ENCODE data around the gene POMGNT1. TPM values are rescaled to one million over a fixed set of nuclear protein-coding genes. Genes with fewer than 3 reads are reported as not detected.

Gene POMGNT1
- total and polyA plus RNA-seq, 2 of the 13 experiments (the other 11 are each of a cell fraction or from before 2014, with no cell fraction given): 33.9 to 46.8 TPM

DNA sequence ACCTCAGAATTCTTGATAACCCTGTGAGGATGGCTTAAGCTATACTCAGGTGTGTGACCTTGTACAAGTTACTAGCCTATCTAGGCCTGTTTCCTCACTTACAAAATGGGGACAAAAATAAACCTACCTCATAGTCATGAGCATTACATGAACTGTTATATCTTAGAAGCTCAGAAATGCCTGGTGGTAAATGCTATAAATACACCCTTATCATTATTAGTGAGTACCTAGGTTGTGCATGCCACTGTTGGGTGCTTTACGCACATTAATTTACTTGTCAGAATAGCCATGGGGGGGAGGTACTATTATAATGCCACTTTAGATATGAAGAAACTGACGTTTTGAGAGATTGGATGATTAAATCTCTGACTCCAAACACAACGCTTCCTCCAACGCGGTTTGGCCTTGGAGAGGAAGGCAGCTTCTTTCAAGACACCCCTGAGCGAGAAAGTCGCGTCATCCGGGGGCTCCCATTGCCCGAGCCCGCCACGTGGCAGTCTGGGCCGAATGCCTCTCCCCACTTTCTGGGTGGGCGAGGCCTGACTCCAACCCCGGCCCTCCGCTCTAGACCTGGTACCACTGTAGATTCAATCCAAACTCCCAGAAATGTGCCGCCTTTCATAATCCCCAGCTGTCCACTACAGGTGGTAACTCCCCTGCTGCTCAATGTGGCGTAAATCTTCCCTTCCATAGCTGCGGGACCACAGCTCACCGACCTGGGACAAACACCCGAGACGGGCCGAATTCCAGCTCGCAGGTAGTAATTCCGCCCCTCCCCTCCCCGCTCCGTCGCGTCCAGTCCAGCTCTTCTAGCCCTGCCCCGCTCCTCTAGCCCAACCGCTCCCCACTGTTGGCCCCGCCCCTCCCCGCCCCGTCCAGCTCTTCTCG, 48.6 kb upstream of the POMGNT1 start (continued):
- TF ChIP-seq SRSF9 (IDR thresholded peaks at IDR 0.05; ENCODE audit: borderline replicate concordance, insufficient read depth, low read depth, low read length, poor library complexity, severe bottlenecking) (no peak), HNRNPH1 (optimal IDR thresholded peaks at IDR 0.05; ENCODE audit: low read depth, low read length) (no peak), KAT2B (IDR thresholded peaks at IDR 0.05; ENCODE audit: borderline replicate concordance, low read depth, low read length) (no peak), FIP1L1 (IDR thresholded peaks at IDR 0.05; ENCODE audit: borderline replicate concordance, insufficient read depth, low read depth, low read length) (no peak), SMAD9 (CRISPR knock-in tag; IDR thresholded peaks at IDR 0.05) (0 out of 2 replicates have a peak, but pooled peaks have one; percentile 26), ZNF274 (CRISPR knock-in tag; IDR thresholded peaks at IDR 0.05) (0 out of 2 replicates have a peak, but pooled peaks have one; percentile 41), ZNF24 (IDR thresholded peaks at IDR 0.05) (no peak), ZNF44 (CRISPR knock-in tag; IDR thresholded peaks at IDR 0.05) (0 out of 2 replicates have a peak, but pooled peaks have one; percentile 51), ZNF572 (CRISPR knock-in tag; IDR thresholded peaks at IDR 0.05) (no peak), PHF21A (CRISPR knock-in tag; IDR thresholded peaks at IDR 0.05) (0 out of 2 replicates have a peak, but pooled peaks have one; percentile 15), ZNF362 (CRISPR knock-in tag; IDR thresholded peaks at IDR 0.05; ENCODE audit: borderline replicate concordance) (no peak), SNAPC2 (CRISPR knock-in tag; IDR thresholded peaks at IDR 0.05) (no peak), PCBP1 (IDR thresholded peaks at IDR 0.05; ENCODE audit: borderline replicate concordance, low read depth, low read length) (no peak), BHLHE40 (IDR thresholded peaks at IDR 0.05; ENCODE audit: low read length) (no peak), TIGD3 (CRISPR knock-in tag; IDR thresholded peaks at IDR 0.05; ENCODE audit: borderline replicate concordance) (no peak), ZNF644 (CRISPR knock-in tag; IDR thresholded peaks at IDR 0.05; ENCODE audit: low read depth) (no peak)
- TF ChIP-seq, protein P1, sequence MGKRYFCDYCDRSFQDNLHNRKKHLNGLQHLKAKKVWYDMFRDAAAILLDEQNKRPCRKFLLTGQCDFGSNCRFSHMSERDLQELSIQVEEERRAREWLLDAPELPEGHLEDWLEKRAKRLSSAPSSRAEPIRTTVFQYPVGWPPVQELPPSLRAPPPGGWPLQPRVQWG (CRISPR knock-in tag; IDR thresholded peaks at IDR 0.05; ENCODE audit: borderline replicate concordance, low read depth): no peak
- TF ChIP-seq, protein P2, sequence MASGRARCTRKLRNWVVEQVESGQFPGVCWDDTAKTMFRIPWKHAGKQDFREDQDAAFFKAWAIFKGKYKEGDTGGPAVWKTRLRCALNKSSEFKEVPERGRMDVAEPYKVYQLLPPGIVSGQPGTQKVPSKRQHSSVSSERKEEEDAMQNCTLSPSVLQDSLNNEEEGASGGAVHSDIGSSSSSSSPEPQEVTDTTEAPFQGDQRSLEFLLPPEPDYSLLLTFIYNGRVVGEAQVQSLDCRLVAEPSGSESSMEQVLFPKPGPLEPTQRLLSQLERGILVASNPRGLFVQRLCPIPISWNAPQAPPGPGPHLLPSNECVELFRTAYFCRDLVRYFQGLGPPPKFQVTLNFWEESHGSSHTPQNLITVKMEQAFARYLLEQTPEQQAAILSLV (CRISPR knock-in tag; IDR thresholded peaks at IDR 0.05; ENCODE audit: borderline replicate concordance): no peak
- TF ChIP-seq, protein P3, sequence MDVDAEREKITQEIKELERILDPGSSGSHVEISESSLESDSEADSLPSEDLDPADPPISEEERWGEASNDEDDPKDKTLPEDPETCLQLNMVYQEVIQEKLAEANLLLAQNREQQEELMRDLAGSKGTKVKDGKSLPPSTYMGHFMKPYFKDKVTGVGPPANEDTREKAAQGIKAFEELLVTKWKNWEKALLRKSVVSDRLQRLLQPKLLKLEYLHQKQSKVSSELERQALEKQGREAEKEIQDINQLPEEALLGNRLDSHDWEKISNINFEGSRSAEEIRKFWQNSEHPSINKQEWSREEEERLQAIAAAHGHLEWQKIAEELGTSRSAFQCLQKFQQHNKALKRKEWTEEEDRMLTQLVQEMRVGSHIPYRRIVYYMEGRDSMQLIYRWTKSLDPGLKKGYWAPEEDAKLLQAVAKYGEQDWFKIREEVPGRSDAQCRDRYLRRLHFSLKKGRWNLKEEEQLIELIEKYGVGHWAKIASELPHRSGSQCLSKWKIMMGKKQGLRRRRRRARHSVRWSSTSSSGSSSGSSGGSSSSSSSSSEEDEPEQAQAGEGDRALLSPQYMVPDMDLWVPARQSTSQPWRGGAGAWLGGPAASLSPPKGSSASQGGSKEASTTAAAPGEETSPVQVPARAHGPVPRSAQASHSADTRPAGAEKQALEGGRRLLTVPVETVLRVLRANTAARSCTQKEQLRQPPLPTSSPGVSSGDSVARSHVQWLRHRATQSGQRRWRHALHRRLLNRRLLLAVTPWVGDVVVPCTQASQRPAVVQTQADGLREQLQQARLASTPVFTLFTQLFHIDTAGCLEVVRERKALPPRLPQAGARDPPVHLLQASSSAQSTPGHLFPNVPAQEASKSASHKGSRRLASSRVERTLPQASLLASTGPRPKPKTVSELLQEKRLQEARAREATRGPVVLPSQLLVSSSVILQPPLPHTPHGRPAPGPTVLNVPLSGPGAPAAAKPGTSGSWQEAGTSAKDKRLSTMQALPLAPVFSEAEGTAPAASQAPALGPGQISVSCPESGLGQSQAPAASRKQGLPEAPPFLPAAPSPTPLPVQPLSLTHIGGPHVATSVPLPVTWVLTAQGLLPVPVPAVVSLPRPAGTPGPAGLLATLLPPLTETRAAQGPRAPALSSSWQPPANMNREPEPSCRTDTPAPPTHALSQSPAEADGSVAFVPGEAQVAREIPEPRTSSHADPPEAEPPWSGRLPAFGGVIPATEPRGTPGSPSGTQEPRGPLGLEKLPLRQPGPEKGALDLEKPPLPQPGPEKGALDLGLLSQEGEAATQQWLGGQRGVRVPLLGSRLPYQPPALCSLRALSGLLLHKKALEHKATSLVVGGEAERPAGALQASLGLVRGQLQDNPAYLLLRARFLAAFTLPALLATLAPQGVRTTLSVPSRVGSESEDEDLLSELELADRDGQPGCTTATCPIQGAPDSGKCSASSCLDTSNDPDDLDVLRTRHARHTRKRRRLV (CRISPR knock-in tag; IDR thresholded peaks at IDR 0.05): no peak

All from HepG2 (cell line).